Heart left ventricle (tissue), 16 donors: Measurements from ENCODE around the gene FATE1. TPM values are rescaled to one million over a fixed set of nuclear protein-coding genes. Genes with fewer than 3 reads are reported as not detected.

Experiments
- ATAC-seq, 4 donors: fragments of 200-7000 bp; cut with Tn5 transposase; one replicate each; pipeline ENCODE4 v1.9.1; 2020 to 2022; ENCODE audit warnings: moderate library complexity in 4 of 4, mild to moderate bottlenecking in 3 of 4, moderate number of reproducible peaks in 1 of 4
- DNase-seq, 5 donors: peaks; one replicate each; pipeline ENCODE4 v3.0.0-alpha.2; 2020
- H3K27ac ChIP-seq, 12 donors: fragments of 200-600 bp; sonication (generic) in 4 of 12; one replicate each; pipeline versions ENCODE4 v1.5.0 to v1.8.0; 2016 to 2022; ENCODE audit warnings: mild to moderate bottlenecking in 2 of 12
- H3K27me3 ChIP-seq, 9 donors: fragments of 200-600 bp; sonication (generic) in 2 of 9; one replicate each; pipeline versions ENCODE4 v1.5.1 to v1.8.0; 2016 to 2022; ENCODE audit warnings: mild to moderate bottlenecking in 3 of 9
- H3K36me3 ChIP-seq, 9 donors: fragments of 200-600 bp; sonication (generic) in 2 of 9; one replicate each; pipeline versions ENCODE4 v1.5.0 to v1.8.0; 2018 to 2022; ENCODE audit warnings: mild to moderate bottlenecking in 2 of 9
- H3K4me1 ChIP-seq, 12 donors: fragments of 200-600 bp; sonication (generic) in 4 of 12; one replicate each; pipeline versions ENCODE4 v1.5.0 to v1.8.0; 2016 to 2022; ENCODE audit warnings: mild to moderate bottlenecking in 3 of 12
- H3K4me3 ChIP-seq, 12 donors: fragments of 200-600 bp; sonication (generic) in 4 of 12; one replicate each; pipeline versions ENCODE4 v1.5.0 to v1.8.0; 2017 to 2022; ENCODE audit warnings: mild to moderate bottlenecking in 9 of 12, moderate library complexity in 4 of 12
- H3K9me3 ChIP-seq, 12 donors: fragments of 200-600 bp; sonication (generic) in 4 of 12; one replicate each; pipeline versions ENCODE4 v1.5.0 to v1.8.0; 2016 to 2022; ENCODE audit warnings: mild to moderate bottlenecking in 1 of 12
- CTCF ChIP-seq, 12 donors: fragments of 200-600 bp; sonication (generic) in 4 of 12; IDR thresholded peaks; one replicate each; pipeline versions ENCODE4 v1.5.0 to v1.8.0; 2018 to 2022; ENCODE audit warnings: antibody characterized with exemption in 12 of 12, mild to moderate bottlenecking in 5 of 12
- POLR2A ChIP-seq, 2 donors: fragments of 450-650 bp; IDR thresholded peaks; one replicate each; pipeline ENCODE4 v1.6.1; 2017; ENCODE audit warnings: antibody characterized with exemption in 2 of 2, mild to moderate bottlenecking in 2 of 2, moderate library complexity in 2 of 2
- WGBS, 4 donors: extraction: QIAGEN DNeasy Blood & Tissue Kit in 2 of 4; methylation state at CpG; one replicate each; pipeline versions ENCODE4 v1.1.5 to v1.1.7; 2013 to 2018; 5-methylcytosine and 5-hydroxymethylcytosine counted together
- intact Hi-C, 10 donors: fragments of 100-400 bp; cut with DNase I; formaldehyde crosslinking; loops; one replicate each; pipeline versions ENCODE4 v1.11.1 to v1.14.2; 2022
- polyA plus RNA-seq, 2 donors: library from polyadenylated mRNA; stranded (reverse); fragments of 200-250 nt; gene quantifications; one replicate each; pipeline ENCODE4 v1.2.3, GENCODE V29; 2013
- total RNA-seq, 9 donors: library from RNA; depleted of rRNA in 2 of 9; stranded (reverse); fragments of >200 nt in 2 of 9; fragmentation: NEBNext Ultra II Directional in 3 of 9; extraction: Animal tissue kit (Norgen Biotek cat#: 25700) in 3 of 9; gene quantifications; one replicate each; pipeline versions ENCODE4 v1.1.0 to v1.2.4, GENCODE V29; 2016 to 2023
- donor health status: ischemic (EF 13 %, LVEDD 7.1; RV severe dilation, severe dysfunction).
- donor health status: healthy with polysubstance abuse.
- donor health status: DM: no; HTN: yes; CAD: no.
- donor health status: DM: no; HTN: no; CAD: no.
- donor health status: ischemic (EF 25% LVEDD 6.9; RV normal size, moderate dysfunction).
- donor health status: ischemic (EF 25% LVEDD 5.7; RV mildly dilated, moderate dysfunction).
- donor health status: healthy.
- donor health status: DM: yes; HTN: yes; CAD: no.
- donor health status: ischemic (EF 35%, LVEDD 5.7; RV mildly dilated, moderate dysfunction).
- donor health status: nonischemic (EF 11% LVEDD 7.7; RV severe dilation, severe dysfunction).
- donor health status: DM: yes; HTN: yes; CAD: no.
- donor health status: PGD.
- donor health status: ischemic (EF 29% LVEDD 5.4; RV normal size, mild dysfunction).
- donor health status: nonischemic (EF 23%, LVEDD 6.1; RV moderate dilation, normal function).

The FATE1 gene
- total and polyA plus RNA-seq, 11 donors, result 0.27 to 1.1 (median 0.42) TPM; not detected in 4

- WGBS, 4 donors, result 64 to 89% (median 76%) methylated on average over 4 of the region's 4 CpGs
- Histone ChIP-seq H3K4me3 (no peak within 1 kb of the TSS), H3K9me3 (no peaks in the 10 kb centered on the region), H3K36me3 (no peaks in the 10 kb centered on the region), H3K4me1 (no peaks in the 10 kb centered on the region), H3K27ac (no peak within 1 kb of the TSS), H3K27me3 (peaks cover 0 to 10% (median 0%) of the 10 kb centered on the region in 9 donors)
- intact Hi-C loops, result no loop called here
- DNase-seq (no peak), ATAC-seq (no peak)
- no peak for TF ChIP-seq POLR2A (IDR thresholded peaks at IDR 0.05)
- TF ChIP-seq CTCF (IDR thresholded peaks at IDR 0.05), result no peak
These were observed 18.6 kb downstream of the FATE1 start, which contains the start of gene CNGA2 for GRCh38 chrX:151734446-151734845. Gene CNGA2 (plus strand): TSS chrX:151734746. CDS start chrX:151738484, 3,738 bp downstream.

GRCh38 chrX:151735219-151735618 lies 19.4 kb downstream of the FATE1 start:
- Histone ChIP-seq H3K4me1 (no peaks in the 10 kb centered on the region), H3K27ac (no peak overlapping the region), H3K9me3 (no peaks in the 10 kb centered on the region), H3K4me3 (no peak overlapping the region), H3K27me3 (peaks cover 0 to 10% (median 0%) of the 10 kb centered on the region in 9 donors), H3K36me3 (no peaks in the 10 kb centered on the region)
- DNase-seq (no peak), ATAC-seq (no peak)
- TF ChIP-seq POLR2A (IDR thresholded peaks at IDR 0.05) (no peak), CTCF (IDR thresholded peaks at IDR 0.05) (no peak)
- intact Hi-C loops, result no loop called here
- 64 to 87% (median 71%) methylated on average over 2 of the region's 2 CpGs for WGBS, 4 donors

GRCh38 chrX:151736685-151737084 lies 20.9 kb downstream of the FATE1 start:
- TF ChIP-seq CTCF (IDR thresholded peaks at IDR 0.05) (no peak), POLR2A (IDR thresholded peaks at IDR 0.05) (no peak)
- intact Hi-C loops, result no loop called here
- H3K36me3 ChIP-seq, result no peaks in the 10 kb centered on the region

GRCh38 chrX:151737494-151737893 lies 21.7 kb downstream of the FATE1 start:
- ATAC-seq (no peak), DNase-seq (no peak)
- H3K4me1 ChIP-seq, result no peaks in the 10 kb centered on the region
- no peaks in the 10 kb centered on the region for H3K36me3 ChIP-seq
- no peak overlapping the region for H3K27ac ChIP-seq
- TF ChIP-seq CTCF (IDR thresholded peaks at IDR 0.05) (no peak), POLR2A (IDR thresholded peaks at IDR 0.05) (no peak)
- no peak overlapping the region for H3K4me3 ChIP-seq
- intact Hi-C loops, result no loop called here
- no peaks in the 10 kb centered on the region for H3K9me3 ChIP-seq
- peaks cover 0 to 10% (median 0%) of the 10 kb centered on the region in 9 donors for H3K27me3 ChIP-seq
- WGBS, 4 donors, result 69 to 79% (median 71%) methylated on average over 5 of the region's 5 CpGs

More at GRCh38 chrX:151736685-151737084, 20.9 kb downstream of the FATE1 start:
- no peak overlapping the region for H3K4me3 ChIP-seq
- ATAC-seq (no peak), DNase-seq (no peak)
- no peak overlapping the region for H3K27ac ChIP-seq
- WGBS, 4 donors, result 78 to 91% (median 85%) methylated on average over 5 to 6 of the region's 6 CpGs
- H3K9me3 ChIP-seq, result no peaks in the 10 kb centered on the region
- no peaks in the 10 kb centered on the region for H3K4me1 ChIP-seq
- peaks cover 0 to 10% (median 0%) of the 10 kb centered on the region in 9 donors for H3K27me3 ChIP-seq
